Neural cell (in vitro differentiated cells): Measurements from ENCODE around the gene DCLK1. TPM values are rescaled to one million over a fixed set of nuclear protein-coding genes. Genes with fewer than 3 reads are reported as not detected.

Source experiments
- H2AFZ ChIP-seq: fragments of 200-600, 300-800 bp; sonication (generic), shearing (Covaris generic); 2 replicates; pipeline ENCODE4 v1.6.0; 2014; ENCODE audit warnings: low read depth, mild to moderate bottlenecking, antibody characterized with exemption, low read length, moderate library complexity
- H3F3A ChIP-seq: fragments of 200-600 bp; shearing (Covaris generic); 2 replicates; pipeline ENCODE4 v1.6.1; 2016; ENCODE audit warnings: mild to moderate bottlenecking, moderate library complexity, mixed read lengths, antibody characterized with exemption, low read length; ENCODE audit not compliant: insufficient read depth, poor library complexity, severe bottlenecking
- H3K27ac ChIP-seq: fragments of 200-600, 300-800 bp; sonication (generic), shearing (Covaris generic); 2 replicates; pipeline ENCODE4 v1.5.1; 2014; ENCODE audit warnings: mild to moderate bottlenecking, low read length, moderate library complexity
- H3K27me3 ChIP-seq: fragments of 300-800, 200-600 bp; sonication (generic), shearing (Covaris generic); 2 replicates; pipeline ENCODE4 v1.6.0; 2014; ENCODE audit warnings: mild to moderate bottlenecking, low read depth, low read length, moderate library complexity; ENCODE audit not compliant: insufficient read depth
- H3K36me3 ChIP-seq: fragments of 300-800, 200-600 bp; sonication (generic), shearing (Covaris generic); 2 replicates; pipeline ENCODE4 v1.5.1; 2014; ENCODE audit warnings: mild to moderate bottlenecking, antibody characterized with exemption, low read length, moderate library complexity; ENCODE audit not compliant: insufficient read depth
- H3K4me2 ChIP-seq: fragments of 300-800, 200-600 bp; sonication (generic), shearing (Covaris generic); 2 replicates; pipeline ENCODE4 v1.6.0; 2014; ENCODE audit warnings: mild to moderate bottlenecking, low read length
- H3K4me3 ChIP-seq: fragments of 300-800, 200-600 bp; sonication (generic), shearing (Covaris generic); 2 replicates; pipeline ENCODE4 v1.5.1; 2014; ENCODE audit warnings: mild to moderate bottlenecking, low read length, moderate library complexity
- H3K79me2 ChIP-seq: fragments of 200-600 bp; shearing (Covaris generic); replicated peaks from 2 replicates; pipeline ENCODE4 v1.6.0; 2014; ENCODE audit warnings: mild to moderate bottlenecking, low read length, moderate library complexity; ENCODE audit not compliant: insufficient read depth
- H3K9ac ChIP-seq: fragments of 300-800, 200-600 bp; sonication (generic), shearing (Covaris generic); 2 replicates; pipeline ENCODE4 v1.6.1; 2016; ENCODE audit warnings: mild to moderate bottlenecking, low read length, mixed read lengths
- H3K9me2 ChIP-seq: fragments of 200-600 bp; shearing (Covaris generic); 2 replicates; pipeline ENCODE4 v1.6.1; 2016; ENCODE audit warnings: mild to moderate bottlenecking, low read length, mixed read lengths; ENCODE audit not compliant: insufficient read depth
- H3K9me3 ChIP-seq: fragments of 200-600, 300-800 bp; sonication (generic), shearing (Covaris generic); 2 replicates; pipeline ENCODE4 v1.6.1; 2016; ENCODE audit warnings: mild to moderate bottlenecking, mixed run types, low read length, moderate library complexity, mixed read lengths
- H4K20me1 ChIP-seq: fragments of 200-600 bp; shearing (Covaris generic); 2 replicates; pipeline ENCODE4 v1.6.1; 2016; ENCODE audit warnings: mild to moderate bottlenecking, mixed run types; ENCODE audit not compliant: insufficient read depth
- EP300 ChIP-seq: fragments of 450-650 bp; conservative IDR thresholded peaks from 2 replicates; pipeline ENCODE4 v1.6.1; 2014; ENCODE audit warnings: antibody characterized with exemption, mild to moderate bottlenecking, moderate library complexity; ENCODE audit not compliant: poor library complexity, severe bottlenecking
- EZH2 ChIP-seq: fragments of 200-600, 300-800 bp; shearing (Covaris generic), sonication (generic); IDR thresholded peaks from 2 replicates; pipeline ENCODE4 v1.6.1; 2014; ENCODE audit warnings: antibody characterized with exemption, low read length, borderline replicate concordance, mild to moderate bottlenecking; ENCODE audit not compliant: insufficient read depth, poor library complexity, severe bottlenecking
- MXI1 ChIP-seq: fragments of 450-650 bp; conservative IDR thresholded peaks from 2 replicates; pipeline ENCODE4 v1.6.1; 2014; ENCODE audit warnings: antibody characterized with exemption, mild to moderate bottlenecking; ENCODE audit not compliant: poor library complexity, severe bottlenecking
- POLR2AphosphoS5 ChIP-seq: IDR thresholded peaks from 2 replicates; pipeline ENCODE4 v1.6.1; 2012
- RAD21 ChIP-seq: fragments of 450-650 bp; conservative IDR thresholded peaks from 2 replicates; pipeline ENCODE4 v1.6.1; 2014; ENCODE audit warnings: antibody characterized with exemption, mild to moderate bottlenecking, moderate library complexity
- REST ChIP-seq: IDR thresholded peaks from 2 replicates; pipeline ENCODE4 v1.6.1; 2012; ENCODE audit warnings: borderline replicate concordance
- SMC3 ChIP-seq: fragments of 450-650 bp; conservative IDR thresholded peaks from 2 replicates; pipeline ENCODE4 v1.6.1; 2014; ENCODE audit warnings: antibody characterized with exemption, mild to moderate bottlenecking, moderate library complexity; ENCODE audit not compliant: poor library complexity
- TAF1 ChIP-seq: IDR thresholded peaks from 2 replicates; pipeline ENCODE4 v1.6.1; 2012; ENCODE audit warnings: low read depth
- polyA plus RNA-seq: library from polyadenylated mRNA; depleted of rRNA; stranded (reverse); fragments of >200 nt; gene quantifications from 2 replicates; pipeline ENCODE4 v1.2.3, GENCODE V29; 2014
- TF ChIP-seq, protein P1 (sequence below): fragments of 450-650 bp; IDR thresholded peaks from 2 replicates; pipeline ENCODE4 v1.5.1; 2014; ENCODE audit warnings: antibody characterized with exemption, mild to moderate bottlenecking, moderate library complexity; ENCODE audit not compliant: poor library complexity, severe bottlenecking

Gene DCLK1
- polyA plus RNA-seq, 1 donor from 2014 or later = 124 TPM

- Histone ChIP-seq H3K4me3 (no peak overlapping the region), H2AFZ (no peak overlapping the region), H3K79me2 (no peaks in the 10 kb centered on the region), H3K9me3 (no peaks in the 10 kb centered on the region), H3K4me2 (no peak overlapping the region), H3K27me3 (no peaks in the 10 kb centered on the region), H3K36me3 (peaks cover 19% of the 10 kb centered on the region), H3F3A (no peaks in the 10 kb centered on the region), H3K9me2 (no peaks in the 10 kb centered on the region), H3K9ac (no peak overlapping the region), H4K20me1 (no peaks in the 10 kb centered on the region), H3K27ac (no peak overlapping the region)
- TF ChIP-seq RAD21 = no peak
- TF ChIP-seq MXI1 = no peak
- TF ChIP-seq TAF1 = no peak
- TF ChIP-seq, protein P1, sequence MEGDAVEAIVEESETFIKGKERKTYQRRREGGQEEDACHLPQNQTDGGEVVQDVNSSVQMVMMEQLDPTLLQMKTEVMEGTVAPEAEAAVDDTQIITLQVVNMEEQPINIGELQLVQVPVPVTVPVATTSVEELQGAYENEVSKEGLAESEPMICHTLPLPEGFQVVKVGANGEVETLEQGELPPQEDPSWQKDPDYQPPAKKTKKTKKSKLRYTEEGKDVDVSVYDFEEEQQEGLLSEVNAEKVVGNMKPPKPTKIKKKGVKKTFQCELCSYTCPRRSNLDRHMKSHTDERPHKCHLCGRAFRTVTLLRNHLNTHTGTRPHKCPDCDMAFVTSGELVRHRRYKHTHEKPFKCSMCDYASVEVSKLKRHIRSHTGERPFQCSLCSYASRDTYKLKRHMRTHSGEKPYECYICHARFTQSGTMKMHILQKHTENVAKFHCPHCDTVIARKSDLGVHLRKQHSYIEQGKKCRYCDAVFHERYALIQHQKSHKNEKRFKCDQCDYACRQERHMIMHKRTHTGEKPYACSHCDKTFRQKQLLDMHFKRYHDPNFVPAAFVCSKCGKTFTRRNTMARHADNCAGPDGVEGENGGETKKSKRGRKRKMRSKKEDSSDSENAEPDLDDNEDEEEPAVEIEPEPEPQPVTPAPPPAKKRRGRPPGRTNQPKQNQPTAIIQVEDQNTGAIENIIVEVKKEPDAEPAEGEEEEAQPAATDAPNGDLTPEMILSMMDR = no peak
- TF ChIP-seq EZH2 = no peak
- no peak for TF ChIP-seq SMC3
- TF ChIP-seq POLR2AphosphoS5 = no peak
- no peak for TF ChIP-seq REST
- no peak for TF ChIP-seq EP300
These were observed 350.6 kb downstream of the DCLK1 start for GRCh38 chr13:35780613-35781012.

DNA sequence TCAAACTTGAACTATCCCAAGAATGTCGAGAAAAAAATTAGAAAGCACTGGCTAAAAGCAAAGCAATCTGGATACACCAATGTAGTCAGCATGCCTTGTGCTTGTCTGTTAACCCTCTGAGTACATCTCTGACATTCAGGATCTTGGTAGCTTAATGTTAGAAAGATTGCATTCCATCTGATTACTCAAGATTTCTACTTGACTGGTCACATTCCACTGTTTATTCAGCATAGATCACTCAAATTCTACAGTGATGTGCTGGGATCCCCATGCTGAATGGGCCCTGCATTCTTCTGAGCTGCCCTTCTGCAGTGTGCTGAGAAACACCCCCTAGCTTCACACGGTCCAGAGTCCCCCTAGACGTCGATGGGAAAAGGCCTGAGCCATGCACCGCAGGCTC is 359.3 kb downstream of the DCLK1 start:
- no peaks in the 10 kb centered on the region for H3K79me2 ChIP-seq
- H3K27me3 ChIP-seq = no peaks in the 10 kb centered on the region
- peaks cover 9% of the 10 kb centered on the region for H3K36me3 ChIP-seq
- H3K9me2 ChIP-seq = no peaks in the 10 kb centered on the region
- H2AFZ ChIP-seq = no peak overlapping the region
- no peaks in the 10 kb centered on the region for H4K20me1 ChIP-seq
- no peak overlapping the region for H3K9ac ChIP-seq
- TF ChIP-seq EP300 = peak; percentile 37
- TF ChIP-seq, protein P1 = no peak
- peak; percentile 52 for TF ChIP-seq POLR2AphosphoS5
- no peak overlapping the region for H3K27ac ChIP-seq
- H3K4me3 ChIP-seq = peak overlapping the region; percentile 20
- H3F3A ChIP-seq = peaks cover 5% of the 10 kb centered on the region
- H3K9me3 ChIP-seq = no peaks in the 10 kb centered on the region
- H3K4me2 ChIP-seq = no peak overlapping the region
